Measurements from ENCODE around the gene PCSK4.

GRCh38 chr19:1489463-1490310 is 463 bp downstream of the PCSK4 start:
- no peak for TF ChIP-seq SUZ12 (IDR thresholded peaks at IDR 0.05)
- TF ChIP-seq L3MBTL2 (conservative IDR thresholded peaks at IDR 0.05) = no peak
- TF ChIP-seq FOXM1 (IDR thresholded peaks at IDR 0.05; ENCODE audit: borderline replicate concordance) = no peak
- TF ChIP-seq ARNT (IDR thresholded peaks at IDR 0.05) = no peak
- no peak for TF ChIP-seq PKNOX1 (IDR thresholded peaks at IDR 0.05)
- TF ChIP-seq FOXA1 (IDR thresholded peaks at IDR 0.05) = no peak
- TF ChIP-seq SP1 (IDR thresholded peaks at IDR 0.05) = no peak
- TF ChIP-seq ZNF384 (IDR thresholded peaks at IDR 0.05) = no peak
- TF ChIP-seq TARDBP (IDR thresholded peaks at IDR 0.05) = no peak
- no peak for TF ChIP-seq ELF4 (IDR thresholded peaks at IDR 0.05)
- no peak; the same call in 1 of the 2 replicates for TF ChIP-seq HDGF (IDR thresholded peaks at IDR 0.05; ENCODE audit: borderline replicate concordance)
- no peak for TF ChIP-seq CTBP1 (IDR thresholded peaks at IDR 0.05; ENCODE audit: borderline replicate concordance)
